ENCODE results near the gene PITPNC1.

DNA sequence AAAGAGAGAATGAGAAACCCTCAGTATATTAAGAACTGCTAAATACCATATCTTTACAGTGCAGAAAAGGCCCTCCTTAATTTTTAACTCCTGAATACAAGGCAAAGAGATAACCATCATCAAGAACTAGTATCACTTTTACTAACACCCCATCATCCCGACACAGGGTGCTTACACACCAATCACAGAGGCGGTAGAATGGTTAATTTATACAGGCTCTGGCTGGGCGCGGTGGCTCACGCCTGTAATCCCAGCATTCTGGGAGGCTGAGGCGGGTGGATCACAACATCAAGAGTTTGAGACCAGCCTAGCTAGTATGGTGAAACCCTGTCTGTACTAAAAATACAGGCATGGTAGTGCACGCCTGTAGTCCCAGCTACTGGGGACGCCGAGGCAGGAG is 14.9 kb upstream of the PITPNC1 start:
- TF ChIP-seq CTCF (conservative IDR thresholded peaks at IDR 0.05; ENCODE audit: low read depth, low read length), result no peak
- TF ChIP-seq EZH2 (IDR thresholded peaks at IDR 0.05; ENCODE audit: borderline replicate concordance, low read depth, low read length, poor library complexity, severe bottlenecking), result no peak

Measured in A673 (cell line).